HG03025 (cell line): Measurements from ENCODE around the gene TRIM68.

Source experiments
- ATAC-seq: cut with Tn5 transposase; IDR thresholded peaks from one replicate; pipeline ENCODE4 v1.9.1; 2021; ENCODE audit warnings: mild to moderate bottlenecking, moderate library complexity; ENCODE audit not compliant: unreplicated experiment, low FRiP score

TRIM68 gene, protein sequence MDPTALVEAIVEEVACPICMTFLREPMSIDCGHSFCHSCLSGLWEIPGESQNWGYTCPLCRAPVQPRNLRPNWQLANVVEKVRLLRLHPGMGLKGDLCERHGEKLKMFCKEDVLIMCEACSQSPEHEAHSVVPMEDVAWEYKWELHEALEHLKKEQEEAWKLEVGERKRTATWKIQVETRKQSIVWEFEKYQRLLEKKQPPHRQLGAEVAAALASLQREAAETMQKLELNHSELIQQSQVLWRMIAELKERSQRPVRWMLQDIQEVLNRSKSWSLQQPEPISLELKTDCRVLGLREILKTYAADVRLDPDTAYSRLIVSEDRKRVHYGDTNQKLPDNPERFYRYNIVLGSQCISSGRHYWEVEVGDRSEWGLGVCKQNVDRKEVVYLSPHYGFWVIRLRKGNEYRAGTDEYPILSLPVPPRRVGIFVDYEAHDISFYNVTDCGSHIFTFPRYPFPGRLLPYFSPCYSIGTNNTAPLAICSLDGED

DNA sequence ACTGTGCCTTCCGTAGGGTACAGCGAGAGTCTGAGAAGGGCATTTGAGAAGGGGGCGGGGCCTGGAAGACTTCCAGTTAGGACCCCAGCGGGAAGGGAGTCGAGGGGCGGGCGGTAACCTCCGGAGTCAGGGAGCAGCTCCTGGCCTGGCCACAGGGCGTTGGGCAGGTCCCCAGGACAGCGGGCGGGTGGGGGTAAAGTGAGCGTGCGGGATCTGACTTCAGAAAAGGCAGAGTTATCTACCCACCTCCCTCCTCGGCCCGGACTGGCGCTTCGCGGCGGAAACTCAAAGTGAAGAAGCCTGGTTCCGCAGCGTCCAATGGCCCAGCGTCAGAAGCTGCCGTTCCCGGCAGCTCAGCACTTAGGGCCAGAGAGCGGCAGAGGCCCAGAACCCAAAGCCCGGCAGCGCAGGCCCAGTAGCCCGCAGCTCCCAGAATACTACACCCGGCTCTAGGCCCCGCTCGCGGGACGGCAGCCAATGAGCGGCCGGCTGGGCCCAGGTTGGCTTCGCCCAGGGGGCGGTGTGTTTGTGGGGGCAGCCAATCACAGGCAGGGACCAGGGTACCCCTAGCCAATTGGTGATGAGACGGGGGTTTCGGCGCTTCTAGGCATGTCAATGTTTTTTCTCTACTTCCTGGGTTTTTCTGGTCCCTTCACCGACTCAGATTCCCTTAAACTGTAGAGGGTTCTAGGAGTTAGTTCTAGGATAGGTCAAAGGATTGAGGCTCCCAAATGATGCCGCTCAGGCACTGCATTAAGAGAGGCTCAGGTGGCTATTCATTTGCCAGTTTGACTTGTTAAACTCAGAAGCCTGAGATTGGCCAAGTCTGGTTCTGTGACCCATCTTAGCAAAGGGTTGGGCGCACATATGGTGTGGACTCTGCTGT is at the start of gene TRIM68:
Gene TRIM68 (minus strand): TSS at position 451 of the 886 bp plus-strand sequence. CDS start 2,727 bp downstream, outside the sequence.
- peak; percentile 100 for ATAC-seq

DNA sequence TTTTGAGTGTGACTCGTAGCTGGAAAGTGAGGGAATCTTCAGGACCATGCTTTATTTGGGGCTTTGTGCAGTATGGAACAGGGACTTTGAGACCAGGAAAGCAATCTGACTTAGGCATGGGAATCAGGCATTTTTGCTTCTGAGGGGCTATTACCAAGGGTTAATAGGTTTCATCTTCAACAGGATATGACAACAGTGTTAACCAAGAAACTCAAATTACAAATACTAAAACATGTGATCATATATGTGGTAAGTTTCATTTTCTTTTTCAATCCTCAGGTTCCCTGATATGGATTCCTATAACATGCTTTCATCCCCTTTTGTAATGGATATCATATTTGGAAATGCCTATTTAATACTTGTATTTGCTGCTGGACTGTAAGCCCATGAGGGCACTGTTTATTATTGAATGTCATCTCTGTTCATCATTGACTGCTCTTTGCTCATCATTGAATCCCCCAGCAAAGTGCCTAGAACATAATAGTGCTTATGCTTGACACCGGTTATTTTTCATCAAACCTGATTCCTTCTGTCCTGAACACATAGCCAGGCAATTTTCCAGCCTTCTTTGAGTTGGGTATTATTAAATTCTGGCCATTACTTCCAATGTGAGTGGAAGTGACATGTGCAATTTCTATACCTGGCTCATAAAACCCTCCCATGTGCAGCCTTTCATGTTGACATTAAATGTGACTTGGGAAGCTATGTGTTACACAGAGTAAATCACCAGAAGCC is 46.8 kb upstream of the TRIM68 start:
- no peak for ATAC-seq

DNA sequence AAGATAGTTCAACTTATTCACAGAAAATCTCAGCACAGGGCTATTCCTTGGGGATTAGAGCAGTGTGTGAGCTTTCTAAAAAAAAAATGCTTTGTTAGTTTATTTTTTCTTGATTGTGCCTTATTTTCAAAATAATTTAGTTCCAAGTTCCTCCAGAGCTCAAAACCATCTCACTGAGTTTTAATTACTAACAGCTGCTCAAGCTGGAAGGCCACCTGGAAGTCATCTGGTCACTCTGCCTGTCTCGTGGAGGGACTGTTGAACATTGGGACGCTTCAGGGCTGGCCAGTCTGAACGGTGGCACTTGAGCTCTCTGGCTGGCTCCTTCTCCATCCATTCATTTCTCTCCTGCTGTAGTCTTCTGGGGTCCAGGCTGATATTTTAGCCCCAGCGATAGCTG is 39.7 kb upstream of the TRIM68 start:
- no peak for ATAC-seq

DNA sequence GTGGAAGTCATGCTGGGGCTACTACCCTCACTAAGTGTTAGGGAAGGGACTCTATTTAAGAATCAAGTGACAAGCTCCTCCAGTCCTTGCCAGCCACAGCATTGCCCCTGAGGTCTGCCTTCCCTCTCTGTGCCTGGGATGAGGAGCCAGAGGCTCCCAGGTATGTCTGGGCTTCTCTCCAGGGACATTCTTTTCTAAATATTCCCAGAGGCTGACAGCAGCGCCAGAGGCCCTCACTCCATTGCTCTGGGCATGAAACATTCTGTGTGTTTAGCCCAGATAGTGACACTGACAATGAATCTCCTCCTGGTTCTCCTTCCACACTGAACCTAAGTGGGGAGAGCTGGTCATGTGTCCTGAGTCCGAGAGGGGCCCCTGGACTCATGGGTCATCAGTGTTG is 37.9 kb upstream of the TRIM68 start:
- ATAC-seq = no peak

DNA sequence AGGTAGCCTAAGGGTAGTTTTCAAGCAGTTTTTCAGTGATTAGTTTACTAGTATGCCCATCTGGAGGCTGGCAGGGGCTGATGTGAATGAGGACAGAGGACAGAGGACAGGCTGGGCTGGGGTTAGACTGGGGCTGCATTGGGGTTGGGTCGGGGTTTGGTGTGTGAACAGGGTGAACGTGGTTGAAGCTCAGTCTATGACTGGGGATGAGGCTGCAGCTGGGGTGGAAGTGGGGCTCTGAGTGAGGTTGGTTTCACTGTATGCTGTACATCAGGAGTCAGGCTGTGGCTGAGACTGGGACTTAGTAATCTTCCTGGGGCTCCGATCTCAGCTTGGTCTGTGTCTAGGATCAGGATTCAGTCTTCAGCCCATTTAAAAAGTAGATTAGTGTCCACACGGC is 36.2 kb upstream of the TRIM68 start:
- ATAC-seq = no peak

DNA sequence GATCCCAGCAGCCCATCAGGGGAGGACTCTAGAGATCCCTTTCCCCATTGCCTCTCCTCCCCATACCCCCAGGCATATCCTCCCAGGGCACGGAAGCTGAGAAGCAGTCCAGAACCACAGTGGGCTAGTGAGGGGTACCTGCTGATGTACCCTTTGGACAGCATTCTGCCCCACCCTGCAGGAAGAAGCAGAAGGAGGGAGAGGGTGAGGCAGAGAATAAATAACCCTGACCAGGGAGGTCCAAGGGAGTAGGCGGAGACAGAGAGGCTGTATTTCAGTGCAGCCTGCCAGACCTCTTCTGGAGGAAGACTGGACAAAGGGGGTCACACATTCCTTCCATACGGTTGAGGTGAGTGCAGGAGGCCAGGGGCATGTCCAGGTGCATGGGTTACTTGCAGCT is 35.7 kb upstream of the TRIM68 start, which contains the start of gene OR51E1:
Gene OR51E1 (plus strand): TSS at position 301 of the 400 bp plus-strand sequence. CDS start 8,545 bp downstream, outside the sequence.
- no peak for ATAC-seq

DNA sequence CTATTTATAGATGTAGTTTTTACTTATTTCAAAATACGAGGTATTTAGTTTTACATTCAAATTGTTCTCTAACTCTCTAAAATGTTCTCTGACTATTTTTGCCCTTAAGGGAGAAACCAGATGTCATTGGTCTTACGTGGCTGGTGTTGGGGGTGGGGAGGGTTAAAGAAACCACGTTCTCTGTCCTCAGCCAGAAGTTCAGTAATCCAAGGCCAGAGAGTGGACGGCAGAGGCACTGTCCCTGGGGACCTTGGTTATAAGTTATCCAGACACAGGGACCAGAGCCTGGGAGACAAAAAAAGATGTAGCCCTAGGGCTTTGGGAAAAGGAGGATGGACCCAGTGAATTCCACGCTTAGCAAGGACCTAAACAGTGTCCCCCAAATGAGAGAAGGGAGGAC is 35.0 kb upstream of the TRIM68 start:
- no peak for ATAC-seq

DNA sequence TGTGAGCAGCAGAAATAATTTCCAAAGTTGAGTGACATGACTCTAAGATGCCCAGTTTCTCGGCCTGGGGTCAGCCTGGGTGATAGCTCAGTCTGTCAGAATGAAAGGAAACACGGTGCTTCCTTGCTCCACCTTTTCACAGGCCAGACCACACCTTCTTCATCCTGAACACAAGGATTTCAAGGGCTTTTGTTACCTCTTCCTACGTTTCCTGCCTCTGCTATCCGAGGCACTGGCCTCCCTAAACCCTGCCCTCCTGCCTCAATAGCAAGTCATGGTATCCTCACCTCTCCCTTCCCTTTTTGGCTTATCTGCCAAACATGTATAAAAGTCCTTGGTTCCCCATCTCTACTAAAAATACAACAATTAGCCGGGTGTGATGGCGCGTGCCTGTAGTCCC is 34.0 kb upstream of the TRIM68 start:
- ATAC-seq = no peak

DNA sequence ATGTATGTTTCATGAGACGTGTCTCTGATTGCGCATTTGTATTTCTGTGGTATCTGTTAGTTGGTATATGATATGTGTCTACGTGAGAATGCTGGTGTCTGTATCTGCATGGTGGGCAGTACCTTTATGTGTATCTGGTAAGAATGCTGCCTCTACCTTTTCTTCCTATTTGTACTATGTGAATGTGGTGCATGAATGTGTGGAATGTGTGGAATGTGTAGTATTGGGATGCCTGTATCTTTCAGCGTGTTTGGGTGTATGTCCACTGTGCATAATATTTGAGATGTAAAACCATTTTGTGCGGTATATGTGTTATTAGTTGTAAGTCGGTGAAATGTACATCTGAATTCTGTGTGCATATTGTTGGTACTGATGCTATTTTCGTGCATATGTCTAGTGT is 33.5 kb upstream of the TRIM68 start:
- ATAC-seq = no peak

DNA sequence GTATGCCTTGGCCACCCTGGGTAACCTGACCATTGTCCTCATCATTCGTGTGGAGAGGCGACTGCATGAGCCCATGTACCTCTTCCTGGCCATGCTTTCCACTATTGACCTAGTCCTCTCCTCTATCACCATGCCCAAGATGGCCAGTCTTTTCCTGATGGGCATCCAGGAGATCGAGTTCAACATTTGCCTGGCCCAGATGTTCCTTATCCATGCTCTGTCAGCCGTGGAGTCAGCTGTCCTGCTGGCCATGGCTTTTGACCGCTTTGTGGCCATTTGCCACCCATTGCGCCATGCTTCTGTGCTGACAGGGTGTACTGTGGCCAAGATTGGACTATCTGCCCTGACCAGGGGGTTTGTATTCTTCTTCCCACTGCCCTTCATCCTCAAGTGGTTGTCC is 31.9 kb upstream of the TRIM68 start:
- no peak for ATAC-seq

DNA sequence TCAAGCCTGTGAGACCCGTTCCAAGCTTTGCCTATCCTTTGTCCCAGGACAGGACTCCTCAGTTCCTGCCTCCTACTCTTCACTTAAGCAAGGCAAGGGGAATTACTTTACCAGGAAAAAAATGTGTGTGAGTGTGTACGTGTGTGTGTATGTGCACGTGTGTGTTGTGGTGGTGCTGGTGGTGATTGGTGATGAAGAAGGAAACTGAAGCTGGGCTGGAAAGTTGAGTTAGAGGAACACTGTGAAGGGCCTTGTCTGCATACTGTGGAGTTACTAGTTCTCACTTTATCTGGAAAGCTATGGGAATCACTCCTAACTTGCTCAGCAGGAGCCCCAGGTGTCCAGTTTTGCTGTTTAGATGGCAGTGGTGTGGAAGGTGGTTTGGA is 29.6 kb upstream of the TRIM68 start:
- no peak for ATAC-seq

DNA sequence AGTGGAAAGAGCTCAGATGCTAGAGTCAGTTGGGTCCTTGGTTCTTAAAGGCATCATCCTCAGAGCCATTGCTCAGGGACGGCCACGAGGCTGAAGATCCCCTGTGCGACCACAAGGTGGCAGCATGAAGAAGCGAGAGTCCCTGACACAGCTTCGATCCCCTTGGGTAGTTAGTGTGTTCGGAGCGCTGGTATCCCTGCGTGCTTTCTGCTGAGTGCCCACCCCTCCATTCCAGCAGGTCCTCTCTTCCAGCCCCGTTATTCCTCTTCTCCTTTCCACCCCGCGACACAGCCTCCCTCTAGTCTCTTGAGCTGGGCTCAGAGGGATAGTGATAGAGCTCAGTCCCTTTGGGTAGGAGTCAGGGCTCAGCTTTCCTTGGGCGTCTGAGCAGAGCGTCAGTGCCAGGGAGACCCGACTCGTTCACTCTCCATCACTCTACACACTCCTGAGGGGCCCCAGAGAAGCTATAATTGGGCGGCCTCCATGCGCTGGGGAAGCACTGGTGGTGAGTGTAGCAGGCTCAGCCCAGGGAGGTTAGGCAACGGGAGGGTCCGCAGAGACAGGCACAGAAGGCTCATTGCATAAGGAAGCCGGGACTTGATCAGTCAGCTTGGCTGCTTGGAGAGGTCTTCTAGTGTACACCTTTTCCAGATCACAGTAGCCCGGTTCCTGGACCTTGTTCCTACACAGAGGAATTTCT is 29.1 kb upstream of the TRIM68 start, which contains the start of gene OR51D1:
Gene OR51D1 (plus strand): TSS at position 516 of the 700 bp plus-strand sequence. CDS start 2,314 bp downstream, outside the sequence.
- ATAC-seq = peak; percentile 87

DNA sequence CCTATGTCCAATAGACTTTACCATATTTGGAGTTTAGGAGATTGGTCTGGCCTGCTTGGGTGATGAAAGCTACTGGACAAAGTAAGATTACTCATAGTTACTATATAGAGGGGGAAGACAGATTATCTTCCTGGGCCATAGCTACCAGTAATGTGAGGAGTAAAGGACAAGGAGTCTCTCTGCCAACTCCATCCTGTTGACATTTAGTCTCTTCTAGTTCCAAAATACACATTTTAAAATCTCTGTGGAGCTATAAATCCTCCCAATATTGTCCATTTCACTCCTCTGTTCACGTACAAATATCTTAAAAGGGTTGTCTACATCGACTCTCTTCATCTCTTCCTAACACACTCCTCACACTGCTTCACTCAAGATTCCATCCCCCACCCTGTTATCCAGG is 28.1 kb upstream of the TRIM68 start:
- ATAC-seq = no peak

DNA sequence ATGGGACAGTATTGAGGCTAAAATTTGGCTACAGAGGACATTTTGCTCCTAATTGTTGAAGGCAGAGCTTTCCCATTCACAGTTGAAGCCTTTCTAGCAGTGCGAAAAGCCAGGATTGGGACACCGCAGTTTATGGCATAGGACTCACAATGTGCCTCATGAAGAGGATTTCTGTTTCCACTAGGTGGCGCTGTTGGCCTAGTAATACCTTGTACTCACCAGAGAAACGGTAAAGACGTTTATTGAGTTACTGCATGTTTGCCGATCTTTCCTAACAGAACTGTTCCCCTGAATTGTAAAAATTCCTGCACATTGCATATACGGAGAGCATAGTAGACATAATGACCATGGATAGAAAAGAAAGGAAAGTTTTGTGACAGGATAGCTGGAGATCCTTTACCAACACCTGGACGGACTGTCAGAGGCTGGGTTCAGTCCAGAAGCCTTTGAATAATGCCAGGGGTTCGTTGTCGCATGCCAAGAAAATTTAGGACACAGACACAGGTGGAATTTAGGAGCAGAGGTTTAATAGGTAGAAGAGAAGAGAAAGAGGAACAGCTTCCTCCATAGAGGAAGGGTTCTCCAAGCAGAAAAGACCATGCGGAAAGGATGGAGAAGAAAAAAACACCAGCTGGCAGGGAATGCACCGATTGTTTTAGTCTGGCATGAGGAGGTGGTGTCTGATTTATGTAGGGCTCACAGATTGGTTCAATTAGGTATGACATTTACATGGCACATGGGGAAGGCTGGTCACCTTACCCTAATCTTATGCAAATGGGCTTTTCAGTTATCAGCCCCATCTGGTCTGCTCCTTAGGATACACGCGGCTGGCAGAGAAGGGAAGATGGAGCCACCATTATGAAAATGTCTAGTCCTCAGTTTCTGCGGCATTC is 18.4 kb upstream of the TRIM68 start:
- ATAC-seq = no peak

DNA sequence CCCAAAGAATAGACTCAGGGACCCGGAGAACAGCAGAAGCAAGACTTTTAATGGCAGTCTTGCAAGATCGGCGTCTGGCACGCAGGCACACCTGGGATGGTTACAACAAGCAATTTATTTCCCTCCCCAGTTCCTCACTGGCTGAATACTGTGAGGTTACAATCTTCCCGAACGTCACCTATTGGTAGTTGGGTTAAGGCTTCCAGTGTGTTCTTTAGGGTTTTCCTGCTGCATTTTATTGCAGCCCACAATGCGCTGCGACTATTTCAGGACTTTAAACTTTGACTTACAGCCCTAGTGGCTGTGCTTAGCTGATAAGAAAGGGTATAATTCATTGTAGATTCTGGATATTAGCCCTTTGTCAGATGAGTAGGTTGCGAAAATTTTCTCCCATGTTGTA is 11.5 kb upstream of the TRIM68 start:
- ATAC-seq = no peak

DNA sequence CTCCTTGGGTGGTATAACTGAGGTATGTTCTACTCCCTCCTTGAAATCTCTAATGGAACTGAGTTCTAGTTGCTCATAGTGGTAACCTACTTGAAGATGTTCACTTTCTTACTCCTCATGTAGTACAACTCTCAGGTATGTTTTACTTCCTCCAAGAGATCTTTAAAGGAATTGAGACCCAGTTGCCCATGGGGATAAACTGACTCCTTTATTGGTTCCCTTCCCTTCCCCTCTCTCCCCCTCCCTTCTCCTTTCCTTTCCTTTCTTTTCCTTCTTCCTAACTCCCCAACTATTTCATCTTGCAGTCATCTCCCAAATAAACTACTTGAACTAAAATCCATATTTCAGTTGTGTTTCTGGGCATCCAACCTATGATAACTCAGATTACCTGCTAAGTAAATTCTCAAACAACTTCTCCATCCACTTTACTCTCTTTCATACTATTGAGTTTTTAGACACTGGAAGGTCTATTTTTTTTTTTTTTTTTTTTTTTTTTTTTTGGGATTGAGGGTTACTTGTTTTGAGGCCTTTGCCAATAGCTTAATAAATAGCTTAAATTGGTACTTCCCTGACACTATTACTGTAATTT is 7.9 kb upstream of the TRIM68 start:
- no peak for ATAC-seq

DNA sequence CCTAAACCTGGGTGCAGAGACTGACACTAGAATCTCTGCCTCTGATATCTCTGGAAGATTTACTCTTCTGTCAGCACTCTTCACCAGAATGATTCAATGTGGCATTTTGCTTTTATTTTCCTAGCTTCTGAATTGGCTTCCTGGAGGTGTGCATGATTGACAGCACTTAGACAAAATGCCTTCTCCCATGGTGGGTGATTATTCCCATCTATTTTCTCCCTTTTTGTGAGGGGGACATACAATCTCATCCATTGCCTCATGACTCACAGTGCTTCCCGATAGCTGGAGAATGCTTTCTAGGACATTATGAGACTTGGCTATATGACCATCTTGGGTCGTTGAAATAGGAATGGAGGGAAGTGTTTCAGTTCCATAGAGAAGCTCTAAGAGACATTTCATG is 4.0 kb upstream of the TRIM68 start:
- no peak for ATAC-seq

DNA sequence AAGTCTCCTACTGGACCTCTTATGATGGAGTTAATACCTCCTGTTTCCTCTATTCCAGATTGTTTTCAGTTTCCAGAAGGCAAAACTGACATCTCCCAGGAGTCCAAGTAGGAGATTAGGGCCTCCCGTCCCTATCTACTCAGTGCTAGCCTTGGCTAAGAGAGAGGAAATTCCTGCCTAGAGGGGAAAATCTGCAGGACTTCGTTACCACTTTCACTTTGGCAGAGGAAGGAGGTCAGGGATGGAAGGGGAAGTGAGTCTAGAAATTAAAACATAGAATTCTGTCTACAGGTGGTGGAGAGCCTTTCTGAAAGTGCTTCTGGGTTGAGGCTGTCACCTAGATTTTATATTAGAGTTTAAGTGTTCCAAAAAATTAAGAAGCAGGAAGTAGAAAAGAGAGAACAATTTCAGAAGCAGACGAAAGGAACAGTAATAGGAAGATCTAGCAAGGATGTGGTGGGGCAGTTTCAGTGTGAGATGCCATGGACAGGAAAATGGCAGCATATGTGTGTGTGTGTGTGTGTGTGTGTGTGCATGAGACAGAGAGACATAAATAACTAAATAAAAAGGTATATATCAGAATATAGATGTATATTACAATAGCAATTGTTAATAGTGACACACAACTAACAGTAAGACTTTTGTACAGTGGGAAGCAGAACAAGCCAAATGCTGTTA is 2.4 kb upstream of the TRIM68 start:
- ATAC-seq = no peak
